ENCODE data around the gene KIF3C. TPM values are rescaled to one million over a fixed set of nuclear protein-coding genes. Genes with fewer than 3 reads are reported as not detected.
"Not testable (repeated sequence)": the region's sequence is repeated elsewhere in the genome, so short reads cannot be mapped to it uniquely, and the experiment has no call there.

Gene KIF3C
- polyA plus RNA-seq, 3 donors, result 15.6 to 18.3 (median 17.9) TPM

DNA sequence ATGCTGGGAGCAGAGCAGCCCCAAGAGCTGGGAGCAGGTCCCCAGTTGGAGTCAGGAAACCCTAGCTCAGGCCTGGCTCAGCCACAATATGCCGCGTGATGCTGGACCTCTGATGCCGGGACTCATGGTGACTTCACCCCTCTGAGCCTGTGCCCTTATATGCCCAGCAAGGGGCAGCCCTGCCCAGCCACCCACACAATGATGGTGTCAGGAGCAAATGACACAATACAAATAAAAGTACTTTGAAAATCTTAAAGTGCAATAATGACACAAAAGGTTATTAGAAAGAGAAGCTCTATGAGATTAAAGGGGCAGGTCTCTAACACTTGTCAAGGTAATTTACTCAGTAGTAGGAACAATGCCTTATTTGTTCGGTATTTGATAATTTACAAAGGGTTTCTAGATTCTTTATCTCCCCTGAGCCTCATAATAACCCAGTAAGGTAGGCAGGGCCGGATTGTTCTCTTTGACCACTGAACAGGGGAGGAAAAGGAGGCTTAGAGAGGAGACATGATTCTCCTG, 18.3 kb upstream of the KIF3C start:
- no peak for DNase-seq (ENCODE audit: low read depth in 3 of 3, low spot score in 2 of 3)

DNA sequence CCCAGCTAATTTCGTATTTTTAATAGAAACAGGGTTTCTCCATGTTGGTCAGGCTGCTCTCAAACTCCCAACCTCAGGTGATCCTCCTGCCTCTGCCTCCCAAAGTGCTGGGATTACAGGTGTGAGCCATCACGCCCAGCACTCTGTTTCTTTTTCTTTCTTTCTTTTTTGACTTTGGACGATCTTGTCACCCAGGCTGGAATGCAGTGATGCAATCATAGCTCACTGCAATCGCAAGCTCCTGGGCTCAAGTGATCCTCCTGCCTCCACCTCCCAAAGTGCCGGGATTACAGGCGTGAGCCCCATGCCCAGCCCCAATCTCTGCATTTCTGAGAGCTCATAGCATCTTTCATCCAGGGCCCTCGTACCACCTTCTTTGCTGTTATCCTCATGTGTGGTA, 17.1 kb upstream of the KIF3C start:
- not testable (repeated sequence) for DNase-seq (ENCODE audit: low read depth in 3 of 3, low spot score in 2 of 3)

DNA sequence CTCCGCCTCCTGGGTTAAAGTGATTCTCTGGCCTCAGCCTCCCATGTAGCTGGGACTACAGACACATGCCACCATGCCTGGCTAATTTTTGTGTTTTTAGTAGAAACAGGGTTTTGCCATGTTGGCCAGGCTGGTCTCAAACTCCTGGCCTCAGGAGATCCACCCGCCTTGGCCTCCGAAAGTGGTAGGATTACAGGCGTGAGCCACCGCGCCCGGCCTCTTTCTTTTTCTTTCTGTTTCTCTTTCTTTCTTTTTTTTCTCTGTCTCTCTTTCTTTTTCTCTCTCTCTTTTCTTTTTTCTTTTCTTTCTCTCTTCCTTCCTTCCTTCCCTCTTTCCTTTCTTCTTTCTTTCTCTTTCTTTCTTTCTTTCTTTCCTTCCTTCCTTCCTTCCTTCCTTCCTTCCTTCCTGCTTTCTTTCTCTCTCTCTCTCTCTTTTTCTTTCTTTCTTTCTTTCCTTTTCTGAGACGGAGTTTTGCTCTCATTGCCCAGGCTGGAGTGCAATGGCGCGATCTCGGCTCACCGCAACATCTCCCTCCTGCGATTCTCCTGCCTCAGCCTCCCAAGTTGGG, 16.6 kb upstream of the KIF3C start:
- DNase-seq (ENCODE audit: low read depth in 3 of 3, low spot score in 2 of 3), result not testable (repeated sequence)

DNA sequence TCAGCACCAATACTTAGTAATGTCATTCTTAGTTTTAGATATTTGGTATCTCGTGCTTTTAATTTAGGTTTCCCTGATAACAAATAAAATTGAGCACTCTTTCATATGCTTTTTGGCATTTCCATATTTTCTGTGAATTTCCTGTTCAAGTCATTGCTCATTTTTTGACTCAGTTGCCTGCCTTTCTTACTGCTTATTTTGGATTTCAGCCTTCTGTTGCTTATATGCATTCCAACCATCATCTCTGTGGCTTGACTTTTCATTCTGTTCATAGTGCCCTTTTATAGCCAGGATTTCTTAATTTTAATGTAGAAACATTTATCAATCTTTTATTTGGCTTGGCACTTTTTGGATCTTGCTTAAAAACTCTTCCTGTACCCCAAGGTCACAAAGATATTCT, 14.5 kb upstream of the KIF3C start:
- no peak for DNase-seq (ENCODE audit: low read depth in 3 of 3, low spot score in 2 of 3)

DNA sequence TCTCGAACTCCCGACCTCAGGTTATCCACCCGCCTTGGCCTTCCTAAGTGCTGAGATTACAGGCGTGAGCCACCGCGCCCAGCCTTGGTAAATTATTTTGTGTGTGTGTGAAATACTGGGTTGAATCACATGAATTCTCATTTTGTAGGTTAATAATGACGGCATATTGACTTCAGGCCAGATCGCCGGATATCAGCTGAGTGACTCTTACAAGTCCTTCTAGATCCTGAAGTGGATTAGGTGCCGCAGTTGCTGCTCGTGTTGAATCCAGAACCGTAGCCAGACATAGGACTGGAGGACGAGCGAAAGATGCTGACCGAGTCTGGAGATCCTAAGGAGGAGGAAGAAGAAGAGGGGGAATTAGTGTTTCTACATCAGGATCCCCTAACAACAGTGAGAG, 12.2 kb upstream of the KIF3C start:
- no peak for DNase-seq (ENCODE audit: low read depth in 3 of 3, low spot score in 2 of 3)

DNA sequence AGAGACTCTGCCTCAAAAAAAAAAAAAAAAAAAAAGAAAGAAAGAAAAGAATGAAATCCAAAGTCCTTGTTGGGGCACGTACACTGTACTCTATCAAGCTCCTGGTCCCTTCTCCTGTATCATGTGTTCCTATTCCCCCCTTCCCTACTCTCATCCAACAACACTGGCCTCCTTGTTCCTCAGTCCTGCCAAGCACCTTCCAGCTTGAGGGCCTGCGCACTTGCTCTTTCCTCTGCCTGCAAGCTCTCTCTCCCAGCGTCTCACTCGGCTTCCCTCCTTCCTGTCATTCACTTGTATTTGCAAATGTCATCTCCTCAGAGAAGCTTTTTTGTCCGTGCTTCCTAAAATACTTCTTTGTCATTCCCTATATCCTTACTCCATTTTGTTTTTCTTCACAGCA, 10.8 kb upstream of the KIF3C start:
- DNase-seq (ENCODE audit: low read depth in 3 of 3, low spot score in 2 of 3), result no peak

DNA sequence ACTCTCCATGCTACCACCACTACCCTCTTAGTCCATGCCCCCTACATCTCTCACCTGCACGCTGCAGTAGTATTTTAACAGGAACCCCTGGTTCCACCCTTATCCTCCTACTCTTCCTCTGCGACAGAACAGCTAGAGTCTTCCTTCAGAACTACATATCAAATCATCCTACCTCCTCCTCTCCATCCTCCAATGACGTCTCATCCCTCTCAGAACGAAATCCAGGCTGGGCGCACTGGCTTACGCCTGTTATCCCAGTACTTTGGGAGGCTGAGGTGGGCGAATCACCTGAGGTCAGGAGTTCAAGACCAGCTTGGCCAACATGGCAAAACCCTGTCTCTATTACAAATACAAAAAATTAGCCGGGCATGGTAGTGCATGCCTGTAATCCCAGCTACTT, 10.3 kb upstream of the KIF3C start:
- no peak for DNase-seq (ENCODE audit: low read depth in 3 of 3, low spot score in 2 of 3)

DNA sequence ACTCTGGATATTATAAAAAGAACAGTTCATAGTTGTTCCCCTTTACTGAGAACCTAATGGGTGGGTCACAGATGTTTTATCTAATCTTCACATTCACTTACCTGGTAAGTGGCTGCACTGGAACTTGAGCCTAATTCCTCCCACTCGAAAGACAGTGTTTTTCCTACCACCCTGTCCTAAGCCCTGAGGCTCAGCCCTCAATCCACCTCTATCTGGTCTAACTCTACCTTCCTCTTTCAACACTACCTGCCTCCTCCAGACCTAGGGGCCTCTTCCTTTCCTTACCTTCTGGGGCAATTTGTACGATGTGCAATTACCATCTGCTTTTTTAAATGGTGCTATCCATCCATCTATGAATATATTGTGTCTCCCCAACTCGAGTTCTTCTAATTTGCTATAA, 9.7 kb upstream of the KIF3C start:
- DNase-seq (ENCODE audit: low read depth in 3 of 3, low spot score in 2 of 3), result no peak

DNA sequence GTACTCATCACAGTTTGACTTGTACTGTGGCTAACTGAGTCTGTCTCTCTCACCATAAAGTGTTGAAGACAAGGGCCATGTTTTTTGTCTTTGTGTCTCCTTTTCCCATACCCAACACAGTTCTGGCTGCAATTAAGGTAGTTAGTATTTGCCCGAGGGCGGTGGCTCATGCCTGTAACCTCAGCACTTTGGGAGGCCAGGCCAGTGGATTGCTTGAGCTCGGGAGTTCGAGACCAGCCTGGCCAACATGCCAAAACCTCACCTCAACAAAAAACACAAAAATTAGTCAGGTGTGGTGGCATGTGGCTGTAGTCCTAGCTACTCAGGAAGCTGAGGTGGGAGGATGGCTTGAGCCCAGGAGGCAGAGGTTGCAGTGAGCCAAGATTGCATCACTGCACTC, 6.9 kb upstream of the KIF3C start:
- no peak for DNase-seq (ENCODE audit: low read depth in 3 of 3, low spot score in 2 of 3)

DNA sequence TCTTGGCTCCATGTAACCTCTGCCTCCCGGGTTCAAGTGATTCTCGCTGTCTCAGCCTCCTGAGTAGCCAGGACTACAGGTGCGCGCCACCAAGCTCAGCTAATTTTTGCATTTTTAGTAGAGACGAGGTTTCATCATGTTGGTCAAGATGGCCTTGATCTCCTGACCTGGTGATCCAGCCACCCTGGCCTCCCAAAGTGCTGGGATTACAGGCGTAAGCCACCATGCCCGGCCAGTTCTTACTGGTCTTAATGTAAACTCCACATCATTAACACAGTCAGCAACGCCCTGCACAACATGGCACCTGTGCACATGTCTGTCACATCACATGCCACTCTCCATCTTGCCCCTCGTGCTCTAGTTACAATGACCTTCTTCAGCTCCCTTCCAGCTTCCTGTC, 5.8 kb upstream of the KIF3C start:
- no peak for DNase-seq (ENCODE audit: low read depth in 3 of 3, low spot score in 2 of 3)

DNA sequence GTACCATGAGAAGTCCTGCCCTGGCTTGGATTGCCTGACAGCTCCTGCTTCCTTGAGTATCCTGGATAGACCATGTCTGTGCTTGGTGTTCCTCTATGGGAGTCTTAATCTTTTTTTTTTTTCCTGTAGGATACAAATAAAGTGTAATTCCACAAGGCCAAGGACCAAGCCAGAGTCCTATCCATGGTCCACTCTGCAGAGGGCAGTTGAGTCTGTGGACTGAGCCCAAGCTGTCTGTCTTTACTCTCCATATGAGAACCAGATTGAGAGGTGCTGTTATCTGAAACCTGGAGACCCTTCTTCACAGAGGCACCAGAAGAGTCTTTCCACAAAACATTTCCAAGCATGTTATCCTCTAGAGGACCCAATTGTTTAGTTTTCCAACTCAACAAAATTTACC, 1.4 kb upstream of the KIF3C start:
- DNase-seq (ENCODE audit: low read depth in 3 of 3, low spot score in 2 of 3), result no peak

DNA sequence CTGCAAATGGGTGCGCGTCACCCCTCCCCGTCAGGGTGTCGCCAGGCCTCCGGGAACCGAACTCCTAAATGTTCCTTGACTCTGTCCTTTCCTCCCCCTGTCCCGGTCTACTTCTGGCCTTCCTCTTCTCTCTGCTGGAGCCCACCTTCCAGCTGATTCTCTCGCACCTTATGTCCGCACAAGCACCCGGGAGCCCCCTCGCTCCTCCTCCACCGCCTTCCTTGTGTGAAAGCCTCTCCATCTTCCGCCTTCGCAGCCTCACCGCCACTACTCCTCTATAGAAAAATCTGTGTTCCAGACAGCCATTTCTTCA, 627 bp upstream of the KIF3C start:
- DNase-seq (ENCODE audit: low read depth in 3 of 3, low spot score in 2 of 3), result no peak

DNA sequence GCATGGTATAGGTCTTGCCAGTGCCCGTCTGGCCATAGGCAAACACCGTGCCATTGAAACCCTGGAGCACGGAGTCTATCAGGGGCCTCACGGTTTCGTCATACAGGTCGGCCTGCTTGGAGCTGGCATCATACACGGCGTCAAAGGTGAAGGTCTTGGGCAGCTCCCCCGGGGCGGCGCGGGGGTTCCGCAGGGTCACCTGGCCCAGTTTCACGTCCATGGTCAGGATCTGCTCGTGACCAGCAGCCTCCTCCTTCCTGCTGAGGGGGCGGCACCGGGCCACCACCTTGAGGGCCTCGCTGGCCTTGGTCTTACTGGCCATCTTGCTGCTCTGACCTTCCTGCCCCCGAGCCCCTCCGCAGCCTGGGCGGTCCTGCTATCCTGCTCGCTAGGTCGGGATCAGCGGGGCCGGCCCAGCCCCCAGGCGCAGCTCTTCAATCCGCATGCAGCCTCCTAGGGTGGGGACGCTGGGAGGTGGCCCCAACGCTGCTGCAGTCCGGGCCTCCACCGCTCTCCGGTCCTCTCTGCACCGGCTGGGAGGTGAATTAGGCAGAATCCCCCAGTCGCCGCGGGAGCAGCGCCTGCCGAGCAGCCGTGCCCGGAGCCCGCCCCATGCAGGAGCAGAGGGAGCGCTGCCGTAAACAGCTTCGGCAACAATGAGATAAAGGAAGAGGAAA, 563 bp downstream of the KIF3C start:
- no peak for DNase-seq (ENCODE audit: low read depth in 3 of 3, low spot score in 2 of 3)

DNA sequence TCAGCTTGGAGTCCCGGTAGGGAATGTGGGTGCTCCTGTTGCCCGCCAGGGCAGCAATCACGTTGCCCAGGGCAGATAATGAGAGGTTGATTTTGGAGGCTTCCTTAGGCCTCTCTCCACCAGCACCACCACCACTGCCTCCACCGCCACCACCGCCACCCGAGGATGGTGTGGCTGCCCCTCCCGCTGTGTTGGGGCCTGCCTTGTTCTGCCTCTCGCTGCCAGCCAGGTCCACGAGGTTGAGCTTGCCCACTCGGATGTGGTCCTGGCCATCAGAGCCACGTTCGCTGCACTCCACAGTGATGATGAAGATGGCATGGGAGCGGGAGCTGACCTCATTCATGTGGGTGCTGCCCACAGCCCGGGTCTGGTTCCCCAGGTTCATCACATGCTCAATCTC, 1.3 kb downstream of the KIF3C start:
- no peak for DNase-seq (ENCODE audit: low read depth in 3 of 3, low spot score in 2 of 3)

DNA sequence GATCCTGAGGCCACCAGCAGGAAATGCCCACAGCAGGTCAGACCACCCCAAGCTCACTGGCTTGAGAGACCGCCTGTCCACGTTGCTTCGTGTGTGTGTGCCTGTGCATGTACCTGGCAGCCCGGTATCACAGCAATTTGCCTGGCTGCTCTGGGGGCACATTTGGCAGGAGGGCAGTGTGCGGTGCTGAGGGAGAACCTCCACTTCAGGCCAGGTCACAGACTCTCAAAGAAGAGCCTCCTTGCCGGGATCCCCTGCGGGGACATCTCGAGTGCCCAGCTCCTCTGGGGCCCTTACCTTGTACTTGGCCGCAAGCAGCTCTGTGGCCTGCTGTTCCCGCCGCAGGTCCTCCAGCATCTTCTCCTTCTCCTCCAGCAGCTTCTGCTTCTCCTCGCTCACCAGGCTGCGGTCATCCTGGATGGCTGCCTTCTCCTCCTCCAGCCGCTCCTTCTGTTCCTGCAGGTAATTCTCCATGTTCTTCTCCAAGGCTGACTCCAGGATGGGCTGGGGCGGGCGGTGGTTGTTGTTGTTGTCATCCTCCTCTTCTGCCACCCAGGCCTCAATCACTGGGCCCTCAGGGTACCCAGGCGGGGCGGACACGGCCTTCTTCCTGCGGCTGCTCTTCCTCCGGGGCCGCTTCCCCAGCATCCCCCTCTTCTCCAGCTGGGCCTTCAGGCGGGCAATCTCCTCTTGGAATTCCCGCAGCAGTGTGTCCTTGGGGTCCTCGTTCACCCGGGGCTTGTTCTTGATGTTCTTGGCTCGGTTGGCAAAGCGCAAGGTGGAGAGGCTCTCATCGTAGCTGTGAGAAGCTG, 2.0 kb downstream of the KIF3C start:
- no peak for DNase-seq (ENCODE audit: low read depth in 3 of 3, low spot score in 2 of 3)

DNA sequence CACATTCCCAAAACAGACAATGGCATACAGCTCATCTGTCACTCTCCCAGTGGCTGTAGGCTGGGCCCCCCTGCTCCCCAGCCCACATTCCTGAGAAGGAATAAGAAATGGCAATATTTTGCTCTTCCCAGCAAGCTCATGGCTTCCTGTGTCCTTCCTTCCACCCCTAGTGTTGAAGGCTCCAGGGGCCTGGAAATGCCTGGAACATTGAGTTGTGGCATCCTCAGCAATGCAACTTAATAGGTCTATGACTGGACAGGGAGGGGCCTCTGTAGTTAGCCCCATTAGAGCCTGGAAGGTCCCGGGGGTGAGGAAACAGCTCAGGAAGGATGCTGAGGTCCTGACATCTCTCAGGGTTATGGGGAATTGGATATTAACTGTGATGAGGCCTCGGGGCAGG, 3.3 kb downstream of the KIF3C start:
- DNase-seq (ENCODE audit: low read depth in 3 of 3, low spot score in 2 of 3), result no peak

DNA sequence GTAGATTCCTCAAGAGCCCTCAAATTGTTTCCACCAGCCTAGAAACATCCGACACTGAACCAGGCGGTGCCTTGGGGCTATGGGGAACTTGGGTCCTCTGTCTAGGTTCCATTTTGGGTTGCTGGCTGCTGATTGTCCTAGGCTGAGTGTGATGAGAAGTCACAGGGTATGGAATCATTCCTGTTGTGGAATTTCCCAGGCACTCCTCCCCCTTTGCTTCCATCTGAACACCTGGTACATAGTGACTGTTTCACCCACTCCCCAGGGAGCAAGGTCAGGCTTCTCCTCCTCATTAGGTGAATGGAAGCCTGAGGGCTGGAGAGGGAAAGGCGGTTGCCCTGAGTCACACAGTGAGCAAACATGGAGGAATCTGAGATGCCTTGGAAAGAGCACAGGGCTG, 4.5 kb downstream of the KIF3C start:
- DNase-seq (ENCODE audit: low read depth in 3 of 3, low spot score in 2 of 3), result no peak

DNA sequence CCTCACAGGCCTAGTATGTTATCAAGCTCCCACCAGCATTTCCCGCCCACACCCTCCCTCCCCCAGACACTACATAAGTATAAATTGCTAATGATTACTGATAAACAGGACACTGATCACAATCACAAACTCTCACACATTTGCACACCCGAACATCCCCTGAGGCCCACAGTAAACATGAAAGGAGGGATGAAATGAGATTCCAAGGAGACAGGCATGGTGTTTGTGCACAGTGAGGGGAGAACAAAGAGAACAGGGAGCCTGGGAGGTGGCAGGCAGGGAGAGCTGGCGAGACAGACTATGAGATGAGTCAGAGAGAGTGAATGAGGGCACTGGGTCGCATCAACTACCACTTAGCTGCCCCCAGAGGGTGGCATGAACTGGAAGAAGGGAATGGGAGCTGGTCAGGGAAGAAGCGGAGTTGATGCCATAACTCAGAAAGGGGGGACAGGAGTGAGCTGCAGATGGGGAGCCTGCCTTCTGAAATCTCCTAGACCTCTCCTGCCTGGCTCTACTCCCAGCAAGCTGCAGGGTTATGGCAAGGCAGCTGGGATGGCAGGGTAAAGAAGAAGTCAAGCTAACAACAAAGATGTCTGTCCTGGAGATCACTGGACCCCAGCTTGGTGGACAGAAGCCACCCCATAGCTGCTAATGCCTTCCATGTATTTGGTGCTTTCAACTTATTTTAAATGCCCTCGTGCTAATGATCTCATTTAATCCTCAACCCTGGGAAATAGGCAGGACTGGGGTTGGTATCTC, 5.1 kb downstream of the KIF3C start:
- DNase-seq (ENCODE audit: low read depth in 3 of 3, low spot score in 2 of 3), result no peak

DNA sequence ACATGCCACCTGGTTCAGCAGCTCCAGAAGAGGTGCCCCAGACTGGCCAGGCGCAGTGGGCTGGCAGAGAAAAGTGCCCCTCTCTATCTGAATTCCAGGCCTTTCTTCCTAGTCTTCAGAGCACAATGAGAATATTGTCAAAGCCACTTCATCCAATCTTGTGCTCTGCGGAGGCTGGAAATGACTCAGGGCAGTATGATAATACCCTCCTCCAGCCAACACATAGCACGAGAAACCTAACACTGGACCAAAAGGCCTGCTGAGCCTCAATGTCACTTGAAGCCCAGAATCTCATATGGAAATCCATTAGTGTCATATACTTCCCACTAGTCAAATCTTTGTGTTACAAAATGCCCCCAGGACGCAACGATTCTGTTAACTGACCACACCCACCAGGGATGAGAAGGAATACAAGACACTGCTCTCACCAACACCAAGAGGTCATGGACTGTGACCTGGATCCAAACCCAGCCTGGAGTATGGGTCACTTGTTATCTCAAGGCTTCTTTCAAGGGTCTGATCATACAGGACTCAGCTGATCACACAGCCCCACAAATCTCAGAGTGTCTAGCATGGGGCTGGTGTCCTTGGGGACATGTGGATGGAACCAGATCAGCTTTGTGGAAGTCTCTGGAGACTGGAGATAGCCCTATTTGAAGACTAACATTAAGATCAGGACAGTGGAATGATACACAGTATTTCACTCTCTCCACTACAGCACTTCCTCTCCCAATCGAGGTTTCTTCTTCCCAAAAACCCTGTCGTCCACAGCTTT, 10.1 kb downstream of the KIF3C start:
- no peak for DNase-seq (ENCODE audit: low read depth in 3 of 3, low spot score in 2 of 3)

DNA sequence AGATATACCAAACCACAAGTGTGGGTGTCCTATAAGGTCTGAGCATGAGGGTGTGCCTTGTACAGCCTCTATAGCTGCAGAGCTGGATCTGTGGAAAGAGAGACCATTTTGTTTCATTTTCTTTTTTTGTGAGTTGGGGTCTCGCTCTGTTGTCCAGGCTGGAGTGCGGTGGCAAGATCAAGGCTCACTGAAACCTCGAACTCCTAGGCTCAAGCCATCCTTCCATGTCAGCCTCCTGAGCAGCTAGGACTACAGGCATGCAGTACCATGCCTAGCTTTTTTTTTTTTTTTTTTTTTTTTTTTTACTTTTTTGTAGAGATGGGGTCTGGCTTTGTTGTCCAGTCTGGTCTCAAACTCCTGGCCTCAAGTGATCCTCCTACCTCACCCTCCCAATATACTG, 10.7 kb downstream of the KIF3C start:
- DNase-seq (ENCODE audit: low read depth in 3 of 3, low spot score in 2 of 3), result no peak
